GM23248 (cell line): Measurements from ENCODE around the gene DIAPH3. TPM values are rescaled to one million over a fixed set of nuclear protein-coding genes. Genes with fewer than 3 reads are reported as not detected.

ENCODE experiments used
- DNase-seq: peaks from one replicate; pipeline ENCODE4 v3.0.0-alpha.2; 2015
- H2AFZ ChIP-seq: fragments of 200-600 bp; sonication (generic); 2 replicates; pipeline ENCODE4 v1.6.1; 2016; ENCODE audit warnings: antibody characterized with exemption
- H3F3A ChIP-seq: fragments of 200-600 bp; sonication (generic); 2 replicates; pipeline ENCODE4 v1.6.1; 2016; ENCODE audit warnings: mild to moderate bottlenecking, antibody characterized with exemption, mixed run types; ENCODE audit not compliant: insufficient read depth
- H3K27ac ChIP-seq: fragments of 200-600 bp; sonication (generic); 2 replicates; pipeline ENCODE4 v1.5.1; 2016; ENCODE audit warnings: mild to moderate bottlenecking
- H3K27me3 ChIP-seq: fragments of 200-600 bp; sonication (generic); replicated peaks from 2 replicates; pipeline ENCODE4 v1.6.1; 2016; ENCODE audit warnings: mild to moderate bottlenecking; ENCODE audit not compliant: insufficient read depth
- H3K36me3 ChIP-seq: fragments of 200-600 bp; sonication (generic); 2 replicates; pipeline ENCODE4 v1.6.1; 2016; ENCODE audit warnings: low read depth, mild to moderate bottlenecking
- H3K4me1 ChIP-seq: fragments of 200-600 bp; sonication (generic); 2 replicates; pipeline ENCODE4 v1.6.1; 2016; ENCODE audit warnings: mild to moderate bottlenecking; ENCODE audit not compliant: insufficient read depth
- H3K4me2 ChIP-seq: fragments of 200-600 bp; sonication (generic); one replicate; pipeline ENCODE4 v1.6.1; 2016; ENCODE audit warnings: mild to moderate bottlenecking; ENCODE audit not compliant: unreplicated experiment
- H3K4me3 ChIP-seq: fragments of 200-600 bp; sonication (generic); 2 replicates; pipeline ENCODE4 v1.5.1; 2016; ENCODE audit warnings: mild to moderate bottlenecking
- H3K79me2 ChIP-seq: fragments of 200-600 bp; sonication (generic); 2 replicates; pipeline ENCODE4 v1.6.1; 2016; ENCODE audit warnings: mild to moderate bottlenecking; ENCODE audit not compliant: insufficient read depth
- H3K9ac ChIP-seq: fragments of 200-600 bp; sonication (generic); 2 replicates; pipeline ENCODE4 v1.6.1; 2016; ENCODE audit warnings: mild to moderate bottlenecking
- H3K9me2 ChIP-seq: fragments of 200-600 bp; sonication (generic); 2 replicates; pipeline ENCODE4 v1.6.1; 2016; ENCODE audit warnings: mixed run types, mild to moderate bottlenecking, moderate library complexity; ENCODE audit not compliant: insufficient read depth
- H3K9me3 ChIP-seq: fragments of 200-600 bp; sonication (generic); one replicate; pipeline ENCODE4 v1.6.1; 2017; ENCODE audit warnings: low read depth
- H4K20me1 ChIP-seq: fragments of 200-600 bp; sonication (generic); 2 replicates; pipeline ENCODE4 v1.6.0; 2016; ENCODE audit not compliant: insufficient read depth
- EZH2 ChIP-seq: fragments of 200-600 bp; sonication (generic); IDR thresholded peaks from 2 replicates; pipeline ENCODE4 v1.6.1; 2018; ENCODE audit warnings: antibody characterized with exemption, mild to moderate bottlenecking; ENCODE audit not compliant: insufficient read depth, poor library complexity, severe bottlenecking
- EZH2phosphoT487 ChIP-seq: fragments of 200-600 bp; sonication (generic); IDR thresholded peaks from 2 replicates; pipeline ENCODE4 v1.6.1; 2018; ENCODE audit warnings: antibody characterized with exemption, moderate library complexity, mild to moderate bottlenecking, low read depth; ENCODE audit not compliant: insufficient read depth
- WGBS, 2 experiments: methylation state at CpG; one replicate each; pipeline ENCODE4 v1.1.6; 2015 to 2017; ENCODE audit warnings: low lambda C conversion rate in 2 of 2, low coverage in 1 of 2; ENCODE audit errors: missing lambda C conversion rate in 2 of 2; 5-methylcytosine and 5-hydroxymethylcytosine counted together
- in situ Hi-C: fragments of 300-500 bp; cut with MboI; formaldehyde crosslinking; loops from 2 replicates; pipeline ENCODE4 v1.15.0; 2020
- polyA plus RNA-seq: library from polyadenylated mRNA; unstranded; fragments of >200 nt; fragmentation: Nextera tagmentation; extraction: Ambion mirVana; gene quantifications from 2 replicates; pipeline ENCODE4 v1.2.1, GENCODE V29; 2016
- total RNA-seq: library from RNA; depleted of rRNA; stranded (reverse); fragments of >200 nt; shearing (Covaris generic); gene quantifications from 2 replicates; pipeline ENCODE4 v1.2.3, GENCODE V29; 2014

DIAPH3 gene
- total and polyA plus RNA-seq, 2 experiments from 2014 or later, result 12.1 to 18.1 TPM

- TF ChIP-seq EZH2phosphoT487 (no peak), EZH2 (no peak)
- no peak overlapping the region for H3K4me3 ChIP-seq
- no peaks in the 10 kb centered on the region for H3K27me3 ChIP-seq
- H3K79me2 ChIP-seq, result no peaks in the 10 kb centered on the region
- H3K27ac ChIP-seq, result no peak overlapping the region
- no peaks in the 10 kb centered on the region for H3K9me3 ChIP-seq
- no peak overlapping the region for H2AFZ ChIP-seq
- no peaks in the 10 kb centered on the region for H4K20me1 ChIP-seq
- in situ Hi-C loops, result no loop called here
- no peak overlapping the region for H3K4me2 ChIP-seq
- 88% methylated on average over 6 of the region's 6 CpGs for WGBS, 2 experiments
- H3K9me2 ChIP-seq, result no peaks in the 10 kb centered on the region
- H3K36me3 ChIP-seq, result no peaks in the 10 kb centered on the region
- no peaks in the 10 kb centered on the region for H3F3A ChIP-seq
- no peaks in the 10 kb centered on the region for H3K4me1 ChIP-seq
- H3K9ac ChIP-seq, result no peak overlapping the region
- no peak for DNase-seq
Measured at GRCh38 chr13:59721926-59722910, 441.5 kb downstream of the DIAPH3 start.

DNA sequence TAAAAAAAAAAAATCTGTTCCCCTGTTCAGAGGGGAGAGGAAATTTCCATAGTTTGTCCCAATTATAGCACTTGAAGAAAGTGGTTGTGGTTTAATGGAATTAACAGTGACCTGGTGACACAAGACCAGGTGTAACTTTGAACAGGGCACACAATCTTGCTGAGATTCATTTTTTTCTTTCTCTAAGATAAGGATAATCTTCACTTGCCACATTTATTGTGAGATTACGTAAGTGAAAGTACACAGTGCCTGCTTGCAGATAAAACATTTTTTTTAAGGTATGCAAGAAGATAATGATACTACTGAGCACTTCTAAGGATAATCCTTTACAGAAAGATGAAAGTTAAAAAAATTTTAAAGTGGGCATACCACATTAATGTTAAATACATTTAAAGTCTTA is 448.1 kb downstream of the DIAPH3 start:
- no peaks in the 10 kb centered on the region for H3K9me3 ChIP-seq
- no peak overlapping the region for H2AFZ ChIP-seq
- 97 to 100% methylated on average over 1 of the region's 1 CpG for WGBS, 2 experiments
- H3K79me2 ChIP-seq, result no peaks in the 10 kb centered on the region
- no peaks in the 10 kb centered on the region for H3K36me3 ChIP-seq
- H3K4me1 ChIP-seq, result no peaks in the 10 kb centered on the region
- DNase-seq, result no peak
- H4K20me1 ChIP-seq, result no peaks in the 10 kb centered on the region
- no peak overlapping the region for H3K4me3 ChIP-seq
- no peak overlapping the region for H3K4me2 ChIP-seq
- in situ Hi-C loops, result no loop called here
- no peak overlapping the region for H3K9ac ChIP-seq
- TF ChIP-seq EZH2phosphoT487 (no peak), EZH2 (no peak)
- H3K9me2 ChIP-seq, result no peaks in the 10 kb centered on the region
- no peaks in the 10 kb centered on the region for H3F3A ChIP-seq
- no peak overlapping the region for H3K27ac ChIP-seq
- H3K27me3 ChIP-seq, result no peaks in the 10 kb centered on the region

DNA sequence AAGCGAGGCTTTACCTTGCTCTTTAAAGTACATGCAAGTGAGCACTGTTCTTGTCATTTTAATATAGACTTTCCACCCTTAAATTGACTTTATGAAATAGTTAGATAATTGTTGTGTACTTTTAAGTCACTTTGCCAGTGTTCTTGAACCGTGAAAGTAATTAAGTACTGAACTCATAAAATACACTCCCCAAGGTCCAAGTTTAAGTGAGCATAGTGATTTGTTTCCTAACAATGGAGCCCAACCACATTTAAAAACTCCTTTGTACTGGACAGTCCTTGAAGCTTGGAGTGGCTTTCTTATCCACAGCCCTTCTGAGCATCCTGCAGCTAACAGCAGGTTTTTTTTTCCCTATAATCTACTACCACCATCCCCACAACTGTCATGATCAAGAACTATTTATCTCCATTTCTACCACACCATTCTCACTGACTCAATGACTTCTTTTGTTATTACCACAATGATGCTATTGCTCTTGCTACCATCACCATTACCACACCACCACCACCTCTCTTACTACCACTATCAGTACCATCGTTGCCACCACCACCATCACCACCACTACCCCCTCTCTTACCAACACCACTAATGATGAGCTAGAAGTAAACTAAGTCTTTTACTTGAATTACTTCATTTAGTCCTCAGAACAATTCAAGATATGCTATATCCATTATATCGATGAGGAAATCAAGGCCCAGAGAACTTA is 452.6 kb downstream of the DIAPH3 start:
- no peak overlapping the region for H3K4me2 ChIP-seq
- H3K79me2 ChIP-seq, result no peaks in the 10 kb centered on the region
- no peaks in the 10 kb centered on the region for H3K27me3 ChIP-seq
- no peaks in the 10 kb centered on the region for H3F3A ChIP-seq
- no peak overlapping the region for H3K4me3 ChIP-seq
- H4K20me1 ChIP-seq, result no peaks in the 10 kb centered on the region
- H2AFZ ChIP-seq, result no peak overlapping the region
- H3K9ac ChIP-seq, result no peak overlapping the region
- no peaks in the 10 kb centered on the region for H3K4me1 ChIP-seq
- in situ Hi-C loops, result no loop called here
- WGBS, 2 experiments, result 75% methylated on average over 4 of the region's 4 CpGs
- H3K9me2 ChIP-seq, result no peaks in the 10 kb centered on the region
- H3K27ac ChIP-seq, result no peak overlapping the region
- H3K9me3 ChIP-seq, result no peaks in the 10 kb centered on the region
- DNase-seq, result no peak
- H3K36me3 ChIP-seq, result no peaks in the 10 kb centered on the region
- no peak for TF ChIP-seq EZH2

DNA sequence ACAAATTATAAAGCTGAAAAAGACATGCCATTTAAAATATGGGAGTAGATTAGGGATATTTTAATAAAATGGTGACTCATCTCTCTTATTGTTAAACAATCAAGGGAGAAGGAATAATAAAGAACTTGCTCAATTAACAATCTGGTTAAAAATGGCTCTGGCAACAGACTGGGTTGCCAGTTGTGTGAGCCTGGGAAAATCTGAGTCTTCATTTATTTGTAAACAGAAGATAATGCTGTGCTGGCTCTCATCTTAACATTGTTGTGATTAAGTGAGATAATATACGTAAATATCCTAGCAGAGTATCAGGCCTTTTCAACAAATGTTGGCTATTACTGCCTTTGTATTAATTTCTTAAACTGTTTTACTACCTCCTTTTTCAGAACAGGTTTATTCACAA is 453.3 kb downstream of the DIAPH3 start:
- Histone ChIP-seq H3K4me3 (no peak overlapping the region), H4K20me1 (no peaks in the 10 kb centered on the region), H3K9ac (no peak overlapping the region), H3K79me2 (no peaks in the 10 kb centered on the region), H2AFZ (no peak overlapping the region), H3K4me2 (no peak overlapping the region), H3K4me1 (no peaks in the 10 kb centered on the region), H3F3A (no peaks in the 10 kb centered on the region), H3K27ac (no peak overlapping the region), H3K9me3 (no peaks in the 10 kb centered on the region), H3K36me3 (no peaks in the 10 kb centered on the region), H3K27me3 (no peaks in the 10 kb centered on the region), H3K9me2 (no peaks in the 10 kb centered on the region)
- no peak for DNase-seq
- TF ChIP-seq EZH2 (no peak), EZH2phosphoT487 (no peak)
- WGBS, 2 experiments, result 98 to 100% methylated on average over 1 of the region's 1 CpG
- in situ Hi-C loops, result no loop called here
